ENCODE measurements around the gene RAB27B. TPM values are rescaled to one million over a fixed set of nuclear protein-coding genes. Genes with fewer than 3 reads are reported as not detected.

The RAB27B gene
- total and polyA plus RNA-seq, 10 of the 15 experiments (the other 5 are each of a cell fraction or from before 2014, with no cell fraction given): under 0.01 to 0.03 TPM; not detected in 8

DNA sequence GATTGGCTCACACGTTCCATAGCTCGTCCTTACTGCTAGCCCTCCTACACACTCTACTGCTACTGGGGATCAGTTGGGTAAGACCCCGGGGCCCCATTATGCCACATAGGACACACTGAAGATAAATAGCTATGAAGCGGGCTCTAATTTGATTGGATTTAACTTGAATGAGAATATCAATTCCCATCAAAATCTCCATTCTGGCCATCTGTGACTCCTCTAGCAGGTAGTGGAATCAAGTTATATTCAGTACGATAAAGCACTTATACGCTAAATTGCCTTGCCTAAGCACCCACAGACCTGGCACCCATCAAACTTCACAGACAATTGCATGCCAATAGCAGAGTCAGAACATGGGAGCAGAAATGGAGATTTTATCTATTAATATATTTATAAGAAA is 91.1 kb downstream of the RAB27B start:
- ChIA-PET RAD21 (ENCODE audit: unreplicated experiment) (no interaction called here), POLR2A (no interaction called here), SMC1A (ENCODE audit: uncharacterized antibody, unreplicated experiment) (no interaction called here), CTCF (no interaction called here)
- no peak for TF ChIP-seq KAT2A (conservative IDR thresholded peaks at IDR 0.05; ENCODE audit: control insufficient read depth, low read depth, low read length)
- TF ChIP-seq, protein P1, sequence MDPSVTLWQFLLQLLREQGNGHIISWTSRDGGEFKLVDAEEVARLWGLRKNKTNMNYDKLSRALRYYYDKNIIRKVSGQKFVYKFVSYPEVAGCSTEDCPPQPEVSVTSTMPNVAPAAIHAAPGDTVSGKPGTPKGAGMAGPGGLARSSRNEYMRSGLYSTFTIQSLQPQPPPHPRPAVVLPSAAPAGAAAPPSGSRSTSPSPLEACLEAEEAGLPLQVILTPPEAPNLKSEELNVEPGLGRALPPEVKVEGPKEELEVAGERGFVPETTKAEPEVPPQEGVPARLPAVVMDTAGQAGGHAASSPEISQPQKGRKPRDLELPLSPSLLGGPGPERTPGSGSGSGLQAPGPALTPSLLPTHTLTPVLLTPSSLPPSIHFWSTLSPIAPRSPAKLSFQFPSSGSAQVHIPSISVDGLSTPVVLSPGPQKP (IDR thresholded peaks at IDR 0.05; ENCODE audit: low read depth, low read length): no peak
- TF ChIP-seq, protein P2, sequence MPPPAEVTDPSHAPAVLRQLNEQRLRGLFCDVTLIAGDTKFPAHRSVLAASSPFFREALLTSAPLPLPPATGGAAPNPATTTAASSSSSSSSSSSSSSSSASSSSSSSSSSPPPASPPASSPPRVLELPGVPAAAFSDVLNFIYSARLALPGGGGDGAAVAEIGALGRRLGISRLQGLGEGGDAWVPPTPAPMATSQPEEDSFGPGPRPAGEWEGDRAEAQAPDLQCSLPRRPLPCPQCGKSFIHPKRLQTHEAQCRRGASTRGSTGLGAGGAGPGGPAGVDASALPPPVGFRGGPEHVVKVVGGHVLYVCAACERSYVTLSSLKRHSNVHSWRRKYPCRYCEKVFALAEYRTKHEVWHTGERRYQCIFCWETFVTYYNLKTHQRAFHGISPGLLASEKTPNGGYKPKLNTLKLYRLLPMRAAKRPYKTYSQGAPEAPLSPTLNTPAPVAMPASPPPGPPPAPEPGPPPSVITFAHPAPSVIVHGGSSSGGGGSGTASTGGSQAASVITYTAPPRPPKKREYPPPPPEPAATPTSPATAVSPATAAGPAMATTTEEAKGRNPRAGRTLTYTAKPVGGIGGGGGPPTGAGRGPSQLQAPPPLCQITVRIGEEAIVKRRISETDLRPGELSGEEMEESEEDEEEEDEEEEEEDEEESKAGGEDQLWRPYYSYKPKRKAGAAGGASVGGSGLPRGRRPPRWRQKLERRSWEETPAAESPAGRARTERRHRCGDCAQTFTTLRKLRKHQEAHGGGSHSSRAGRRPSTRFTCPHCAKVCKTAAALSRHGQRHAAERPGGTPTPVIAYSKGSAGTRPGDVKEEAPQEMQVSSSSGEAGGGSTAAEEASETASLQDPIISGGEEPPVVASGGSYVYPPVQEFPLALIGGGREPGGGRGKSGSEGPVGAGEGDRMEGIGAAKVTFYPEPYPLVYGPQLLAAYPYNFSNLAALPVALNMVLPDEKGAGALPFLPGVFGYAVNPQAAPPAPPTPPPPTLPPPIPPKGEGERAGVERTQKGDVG (CRISPR knock-in tag; IDR thresholded peaks at IDR 0.05): no peak
- no peak for TF ChIP-seq ZBED1 (IDR thresholded peaks at IDR 0.05; ENCODE audit: borderline replicate concordance)
- TF ChIP-seq, protein P3, sequence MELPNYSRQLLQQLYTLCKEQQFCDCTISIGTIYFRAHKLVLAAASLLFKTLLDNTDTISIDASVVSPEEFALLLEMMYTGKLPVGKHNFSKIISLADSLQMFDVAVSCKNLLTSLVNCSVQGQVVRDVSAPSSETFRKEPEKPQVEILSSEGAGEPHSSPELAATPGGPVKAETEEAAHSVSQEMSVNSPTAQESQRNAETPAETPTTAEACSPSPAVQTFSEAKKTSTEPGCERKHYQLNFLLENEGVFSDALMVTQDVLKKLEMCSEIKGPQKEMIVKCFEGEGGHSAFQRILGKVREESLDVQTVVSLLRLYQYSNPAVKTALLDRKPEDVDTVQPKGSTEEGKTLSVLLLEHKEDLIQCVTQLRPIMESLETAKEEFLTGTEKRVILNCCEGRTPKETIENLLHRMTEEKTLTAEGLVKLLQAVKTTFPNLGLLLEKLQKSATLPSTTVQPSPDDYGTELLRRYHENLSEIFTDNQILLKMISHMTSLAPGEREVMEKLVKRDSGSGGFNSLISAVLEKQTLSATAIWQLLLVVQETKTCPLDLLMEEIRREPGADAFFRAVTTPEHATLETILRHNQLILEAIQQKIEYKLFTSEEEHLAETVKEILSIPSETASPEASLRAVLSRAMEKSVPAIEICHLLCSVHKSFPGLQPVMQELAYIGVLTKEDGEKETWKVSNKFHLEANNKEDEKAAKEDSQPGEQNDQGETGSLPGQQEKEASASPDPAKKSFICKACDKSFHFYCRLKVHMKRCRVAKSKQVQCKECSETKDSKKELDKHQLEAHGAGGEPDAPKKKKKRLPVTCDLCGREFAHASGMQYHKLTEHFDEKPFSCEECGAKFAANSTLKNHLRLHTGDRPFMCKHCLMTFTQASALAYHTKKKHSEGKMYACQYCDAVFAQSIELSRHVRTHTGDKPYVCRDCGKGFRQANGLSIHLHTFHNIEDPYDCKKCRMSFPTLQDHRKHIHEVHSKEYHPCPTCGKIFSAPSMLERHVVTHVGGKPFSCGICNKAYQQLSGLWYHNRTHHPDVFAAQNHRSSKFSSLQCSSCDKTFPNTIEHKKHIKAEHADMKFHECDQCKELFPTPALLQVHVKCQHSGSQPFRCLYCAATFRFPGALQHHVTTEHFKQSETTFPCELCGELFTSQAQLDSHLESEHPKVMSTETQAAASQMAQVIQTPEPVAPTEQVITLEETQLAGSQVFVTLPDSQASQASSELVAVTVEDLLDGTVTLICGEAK (IDR thresholded peaks at IDR 0.05; ENCODE audit: borderline replicate concordance): no peak
- no peak for TF ChIP-seq EP300 (IDR thresholded peaks at IDR 0.05; ENCODE audit: borderline replicate concordance in 1 of 2, control insufficient read depth in 1 of 2, low read depth in 2 of 2, low read length in 2 of 2)
- no peak for TF ChIP-seq GATAD2B (conservative IDR thresholded peaks at IDR 0.05; ENCODE audit: low read depth)
- Histone ChIP-seq H4K20me1 (ENCODE audit: control insufficient read depth, insufficient read depth) (no peaks in the 10 kb centered on the region), H3K4me2 (ENCODE audit: control insufficient read depth, insufficient read depth) (no peak overlapping the region), H3K9ac (ENCODE audit: control insufficient read depth, insufficient read depth, low read length) (no peak overlapping the region), H3K79me2 (ENCODE audit: control insufficient read depth, insufficient read depth, low read length) (no peaks in the 10 kb centered on the region), H3K4me1 (ENCODE audit: control insufficient read depth, insufficient read depth, low read length) (no peaks in the 10 kb centered on the region), H3K36me3 (ENCODE audit: control insufficient read depth in 2 of 2, insufficient read depth in 2 of 2, low read length in 1 of 2) (no peaks in the 10 kb centered on the region), H2AFZ (ENCODE audit: control insufficient read depth, low read depth, low read length) (no peak overlapping the region), H3K27me3 (replicated peaks in 1 of 2; ENCODE audit: control insufficient read depth in 2 of 2, insufficient read depth in 2 of 2, low read length in 1 of 2) (no peaks in the 10 kb centered on the region), H3K27ac (ENCODE audit: control insufficient read depth, insufficient read depth) (no peak overlapping the region), H3K4me3 (no peak overlapping the region), H3K9me3 (replicated peaks; ENCODE audit: control insufficient read depth, insufficient read depth, low read length) (no peaks in the 10 kb centered on the region)
- no peak for ATAC-seq
- intact Hi-C loops (cut with micrococcal nuclease; ENCODE audit: unreplicated experiment) (no loop called here), in situ Hi-C loops (cut with MboI) (no loop called here)
- FAIRE-seq: no peak
- no TSS peak for BruUV-seq (replicated peaks)
- WGBS (ENCODE audit: insufficient coverage, insufficient replicate concordance, low lambda C conversion rate, missing lambda C conversion rate): 49% methylated on average over 6 of the region's 6 CpGs
- no peak for DNase-seq (ENCODE audit: low read depth, low spot score)
